H1 (cell line): ENCODE data around the gene METAP1D. TPM values are rescaled to one million over a fixed set of nuclear protein-coding genes. Genes with fewer than 3 reads are reported as not detected.

Source experiments
- CTCF ChIA-PET: fragments of 300-600 bp; sonication (Branson Sonifier 250); formaldehyde crosslinking; loops from one replicate; lab custom pipeline; 2021; ENCODE audit not compliant: partially characterized antibody; lab: Charles Lee
- POLR2A ChIA-PET: fragments of 300-600 bp; sonication (Branson Sonifier 250); formaldehyde crosslinking; loops from one replicate; lab custom pipeline; 2021; ENCODE audit warnings: inconsistent platforms; ENCODE audit not compliant: partially characterized antibody; lab: Charles Lee
- DNase-seq, 2 experiments: peaks; one replicate each; pipeline versions ENCODE4 v3.0.0 to v3.0.0-alpha.2; 2010 to 2022; ENCODE audit warnings: low spot score in 2 of 2, low read depth in 1 of 2, mixed read lengths in 1 of 2
- FAIRE-seq: peaks from 2 replicates; lab custom pipeline; 2011; peaks lifted over from hg19 to GRCh38; lab: Jason Lieb, UNC
- H2AFZ ChIP-seq: 2 replicates; pipeline ENCODE4 v1.8.1; 2012; ENCODE audit warnings: low read length, inconsistent platforms
- H2AK5ac ChIP-seq: 2 replicates; pipeline ENCODE4 v1.6.1; 2013; ENCODE audit warnings: low read depth, low read length
- H2BK120ac ChIP-seq: replicated peaks from 2 replicates; pipeline ENCODE3; 2013; ENCODE audit warnings: low read depth, low read length, inconsistent platforms
- H2BK12ac ChIP-seq: 2 replicates; pipeline ENCODE4 v1.6.1; 2013; ENCODE audit warnings: low read depth, low read length
- H2BK15ac ChIP-seq: 2 replicates; pipeline ENCODE4 v1.6.1; 2013; ENCODE audit warnings: low read length
- H2BK20ac ChIP-seq: 2 replicates; pipeline ENCODE4 v1.6.1; 2013; ENCODE audit warnings: low read length
- H2BK5ac ChIP-seq: 2 replicates; pipeline ENCODE4 v1.6.1; 2013; ENCODE audit warnings: low read depth, low read length
- H3K14ac ChIP-seq: 2 replicates; pipeline ENCODE4 v1.6.1; 2013; ENCODE audit warnings: inconsistent platforms; ENCODE audit not compliant: insufficient read length
- H3K18ac ChIP-seq: 2 replicates; pipeline ENCODE4 v1.6.1; 2013; ENCODE audit warnings: low read length; ENCODE audit errors: extremely low read depth
- H3K23ac ChIP-seq: 2 replicates; pipeline ENCODE4 v1.6.1; 2013; ENCODE audit warnings: inconsistent platforms; ENCODE audit not compliant: insufficient read length
- H3K23me2 ChIP-seq: 2 replicates; pipeline ENCODE4 v1.6.1; 2013; ENCODE audit warnings: low read depth, low read length
- H3K27ac ChIP-seq: 2 replicates; pipeline ENCODE4 v1.6.1; 2011; ENCODE audit warnings: low read depth, low read length, inconsistent platforms
- H3K27me3 ChIP-seq, 4 experiments: replicated peaks in 1 of 4; 1 replicate in 1 of 4; 2 replicates in 3 of 4; pipeline versions ENCODE4 v1.6.1 to v1.8.1; 2011 to 2013; ENCODE audit warnings: low read length in 3 of 4, mild to moderate bottlenecking in 3 of 4, inconsistent platforms in 2 of 4, mixed read lengths in 2 of 4, moderate library complexity in 1 of 4; ENCODE audit not compliant: control insufficient read depth in 3 of 4, insufficient read depth in 3 of 4; ENCODE audit errors: extremely low read depth in 1 of 4
- H3K36me3 ChIP-seq, 4 experiments: 2 replicates each; pipeline versions ENCODE4 v1.6.1 to v1.8.1; 2011 to 2013; ENCODE audit warnings: mild to moderate bottlenecking in 4 of 4, low read length in 3 of 4, moderate library complexity in 2 of 4, control low read depth in 1 of 4, inconsistent platforms in 1 of 4; ENCODE audit not compliant: insufficient read depth in 4 of 4, control insufficient read depth in 2 of 4
- H3K4ac ChIP-seq: replicated peaks from 2 replicates; pipeline ENCODE3; 2013; ENCODE audit warnings: low read length, low read depth, mixed read lengths, inconsistent platforms; ENCODE audit not compliant: insufficient read length
- H3K4me1 ChIP-seq, 4 experiments: replicated peaks in 1 of 4; 1 replicate in 1 of 4; 2 replicates in 3 of 4; pipeline versions ENCODE4 v1.6.1 to v1.8.1; 2011 to 2013; ENCODE audit warnings: low read length in 3 of 4, inconsistent platforms in 2 of 4, mixed read lengths in 1 of 4; ENCODE audit not compliant: insufficient read depth in 4 of 4, control insufficient read depth in 3 of 4
- H3K4me2 ChIP-seq, 2 experiments: 2 replicates each; pipeline versions ENCODE4 v1.6.1 to v1.8.1; 2011 to 2013; ENCODE audit warnings: low read depth in 2 of 2, low read length in 2 of 2, control low read depth in 1 of 2, inconsistent platforms in 1 of 2, mild to moderate bottlenecking in 1 of 2; ENCODE audit not compliant: insufficient read depth in 1 of 2
- H3K4me3 ChIP-seq, 4 experiments: fragments of 200-600, 300-600 bp in 1 of 4; sonication (generic), shearing (Covaris generic), sonication (Bioruptor Twin) in 1 of 4; 2 replicates each; pipeline versions ENCODE4 v1.5.1 to v1.8.1; 2011 to 2016; ENCODE audit warnings: low read length in 4 of 4, low read depth in 3 of 4, control low read depth in 2 of 4, inconsistent platforms in 2 of 4, mild to moderate bottlenecking in 2 of 4, mixed read lengths in 1 of 4, moderate library complexity in 1 of 4; ENCODE audit not compliant: insufficient read depth in 2 of 4; ENCODE audit errors: extremely low read depth in 1 of 4
- H3K56ac ChIP-seq: replicated peaks from 2 replicates; pipeline ENCODE3; 2013; ENCODE audit warnings: low read depth, mild to moderate bottlenecking, mixed read lengths, low read length, inconsistent platforms; ENCODE audit not compliant: insufficient read length
- H3K79me1 ChIP-seq: 2 replicates; pipeline ENCODE4 v1.6.1; 2013; ENCODE audit warnings: low read depth, low read length, control low read depth
- H3K79me2 ChIP-seq, 2 experiments: 2 replicates each; pipeline versions ENCODE4 v1.6.1 to v1.8.1; 2012 to 2013; ENCODE audit warnings: low read length in 2 of 2, mild to moderate bottlenecking in 2 of 2, inconsistent platforms in 1 of 2; ENCODE audit not compliant: insufficient read depth in 2 of 2, control insufficient read depth in 1 of 2
- H3K9ac ChIP-seq, 4 experiments: replicated peaks in 1 of 4; 1 replicate in 1 of 4; 2 replicates in 3 of 4; pipeline versions ENCODE4 v1.6.1 to v1.8.1; 2011 to 2013; ENCODE audit warnings: low read depth in 3 of 4, low read length in 3 of 4, control low read depth in 2 of 4, mild to moderate bottlenecking in 2 of 4, moderate library complexity in 2 of 4, inconsistent platforms in 1 of 4; ENCODE audit errors: extremely low read depth in 1 of 4
- H3K9me3 ChIP-seq, 2 experiments: 2 replicates each; pipeline versions ENCODE4 v1.6.1 to v1.8.1; 2012 to 2013; ENCODE audit warnings: mild to moderate bottlenecking in 2 of 2, moderate library complexity in 2 of 2, control low read depth in 1 of 2, inconsistent platforms in 1 of 2, low read depth in 1 of 2, low read length in 1 of 2, mixed read lengths in 1 of 2; ENCODE audit not compliant: insufficient read depth in 2 of 2
- H4K20me1 ChIP-seq, 2 experiments: replicated peaks in 1 of 2; 2 replicates each; pipeline versions ENCODE3 to v1.8.1; 2011 to 2013; ENCODE audit warnings: inconsistent platforms in 2 of 2, low read length in 2 of 2, mild to moderate bottlenecking in 1 of 2; ENCODE audit not compliant: insufficient read depth in 2 of 2, control insufficient read depth in 1 of 2
- H4K5ac ChIP-seq: 2 replicates; pipeline ENCODE4 v1.6.1; 2013; ENCODE audit warnings: low read length, low read depth, mixed read lengths, inconsistent platforms; ENCODE audit not compliant: insufficient read length
- H4K8ac ChIP-seq: 2 replicates; pipeline ENCODE4 v1.8.0; 2013; ENCODE audit warnings: mild to moderate bottlenecking, moderate library complexity, low read length, inconsistent platforms; ENCODE audit not compliant: insufficient read depth; ENCODE audit errors: extremely low read depth
- H4K91ac ChIP-seq: replicated peaks from 2 replicates; pipeline ENCODE3; 2013; ENCODE audit warnings: low read length, mixed read lengths, inconsistent platforms; ENCODE audit not compliant: insufficient read length
- ATF3 ChIP-seq: IDR thresholded peaks from 2 replicates; pipeline ENCODE4 v1.6.1; 2011; ENCODE audit warnings: low read depth, mild to moderate bottlenecking, low read length; ENCODE audit not compliant: insufficient read depth
- EZH2 ChIP-seq: fragments of 200-600 bp; sonication (generic); IDR thresholded peaks from 2 replicates; pipeline ENCODE4 v1.7.1; 2012; ENCODE audit warnings: low read depth, mild to moderate bottlenecking, moderate library complexity, low read length, inconsistent platforms; ENCODE audit not compliant: severe bottlenecking
- MAFK ChIP-seq: IDR thresholded peaks from 2 replicates; pipeline ENCODE4 v1.6.1; 2012; ENCODE audit warnings: low read depth, mild to moderate bottlenecking, improper control_type of control experiment, low read length
- NRF1 ChIP-seq: IDR thresholded peaks from 2 replicates; pipeline ENCODE4 v1.6.1; 2011; ENCODE audit warnings: mild to moderate bottlenecking, low read depth, low read length, improper control_type of control experiment
- SIRT6 ChIP-seq: IDR thresholded peaks from one replicate; pipeline ENCODE4 v1.7.1; 2012; ENCODE audit warnings: low read length, inconsistent platforms
- WGBS, 2 experiments: shearing (Covaris generic) in 1 of 2; methylation state at CpG; one replicate each; pipeline versions ENCODE4 v1.1.6 to v1.1.7; 2013 to 2015; ENCODE audit warnings: low lambda C conversion rate in 2 of 2, mixed read lengths in 2 of 2, inconsistent platforms in 1 of 2, low coverage in 1 of 2, missing lambda C conversion rate in 1 of 2; ENCODE audit not compliant: insufficient replicate concordance in 2 of 2, insufficient coverage in 1 of 2, insufficient read length in 1 of 2; ENCODE audit errors: extremely low coverage in 1 of 2, missing lambda C conversion rate in 1 of 2; 5-methylcytosine and 5-hydroxymethylcytosine counted together
- polyA plus RNA-seq, 7 experiments: library from polyadenylated mRNA; depleted of rRNA in 3 of 7; stranded (reverse) in 5 of 7; unstranded in 2 of 7; fragments of >200 nt in 5 of 7; fragments of 200-250 nt in 2 of 7; gene quantifications; 1 replicate in 5 of 7; 2 replicates in 1 of 7; 4 replicates in 1 of 7; pipeline versions ENCODE4 v1.2.1 to v1.2.3, GENCODE V29; 2011 to 2013; ENCODE audit warnings: missing spikeins in 2 of 7, mixed read lengths in 2 of 7
- total RNA-seq: library from RNA; stranded (reverse); fragmentation: NEBNext Ultra II Directional; extraction: Animal tissue kit (Norgen Biotek cat#: 25700); gene quantifications from 2 replicates; pipeline ENCODE4 v1.2.1, GENCODE V29; 2021

METAP1D gene
- total and polyA plus RNA-seq, 2 of the 8 experiments (the other 6 are each of a cell fraction or from before 2014, with no cell fraction given), result 3.9 to 6.2 TPM

GRCh38 chr2:172070936-172071335 lies 71.2 kb downstream of the METAP1D start:
- H2BK20ac ChIP-seq, result no peak overlapping the region
- H3K27me3 ChIP-seq, result no peaks in the 10 kb centered on the region
- H2BK15ac ChIP-seq, result no peak overlapping the region
- H3K4me3 ChIP-seq, result no peak overlapping the region
- 83% methylated on average over 1 of the region's 1 CpG; no CpG with 5 or more reads in 1 of the 2 experiments for WGBS, 2 experiments
- CTCF ChIA-PET, result interaction anchor here (0.7 kb wide), 1 partner anchor 331 kb away, joined by 3 read pairs; no protein-coding TSS in a partner anchor
- H3K9me3 ChIP-seq, result no peaks in the 10 kb centered on the region
- no peak overlapping the region for H3K4me2 ChIP-seq
- no peak for DNase-seq
- no peak overlapping the region for H3K14ac ChIP-seq
- H4K8ac ChIP-seq, result no peak overlapping the region
- H3K79me1 ChIP-seq, result no peaks in the 10 kb centered on the region
- FAIRE-seq, result no peak
- H2BK120ac ChIP-seq, result no peak overlapping the region
- H3K23ac ChIP-seq, result no peak overlapping the region
- H3K4me1 ChIP-seq, result no peaks in the 10 kb centered on the region
- no peak overlapping the region for H2BK12ac ChIP-seq
- no peak overlapping the region for H2AFZ ChIP-seq
- no peaks in the 10 kb centered on the region for H4K20me1 ChIP-seq
- H3K56ac ChIP-seq, result no peak overlapping the region
- H3K18ac ChIP-seq, result no peak overlapping the region
- POLR2A ChIA-PET, result no interaction called here
- H3K27ac ChIP-seq, result no peak overlapping the region
- no peak overlapping the region for H4K91ac ChIP-seq
- H2AK5ac ChIP-seq, result no peak overlapping the region
- no peak overlapping the region for H2BK5ac ChIP-seq
- H4K5ac ChIP-seq, result no peak overlapping the region
- no peaks in the 10 kb centered on the region; a peak in 1 of 8 replicates for H3K36me3 ChIP-seq
- no peaks in the 10 kb centered on the region for H3K23me2 ChIP-seq
- H3K9ac ChIP-seq, result no peak overlapping the region
- TF ChIP-seq EZH2, result no peak
- no peak for TF ChIP-seq ATF3
- TF ChIP-seq NRF1, result no peak
- TF ChIP-seq MAFK, result no peak
- TF ChIP-seq SIRT6, result no peak
- H3K4ac ChIP-seq, result no peak overlapping the region
- H3K79me2 ChIP-seq, result no peaks in the 10 kb centered on the region
